OCI-LY3 (cell line): ENCODE results near the gene NRG3.

Experiments used
- H2AFZ ChIP-seq: fragments of 200-600, 300-600 bp; shearing (Covaris generic); 2 replicates; pipeline ENCODE4 v1.6.0; 2014; ENCODE audit warnings: antibody characterized with exemption, low read depth, low read length
- H3K27ac ChIP-seq: fragments of 200-600, 300-600 bp; sonication (generic); 2 replicates; pipeline ENCODE4 v1.5.1; 2014; ENCODE audit warnings: mild to moderate bottlenecking, low read length, moderate library complexity, mixed read lengths
- H3K27me3 ChIP-seq: fragments of 200-600, 300-600 bp; sonication (generic); 2 replicates; pipeline ENCODE4 v1.6.1; 2014; ENCODE audit warnings: low read depth, low read length, mixed read lengths
- H3K36me3 ChIP-seq: fragments of 200-600, 300-600 bp; sonication (generic); replicated peaks from 2 replicates; pipeline ENCODE3; 2014; ENCODE audit warnings: low read depth, low read length, mixed read lengths
- H3K4me1 ChIP-seq: fragments of 300-600, 200-600 bp; sonication (generic); 2 replicates; pipeline ENCODE4 v1.6.1; 2014; ENCODE audit warnings: low read length, mixed read lengths
- H3K4me2 ChIP-seq: fragments of 200-600, 300-600 bp; sonication (generic); 2 replicates; pipeline ENCODE4 v1.6.1; 2014; ENCODE audit warnings: low read length, mixed read lengths
- H3K4me3 ChIP-seq: fragments of 300-600, 200-600 bp; sonication (generic); 2 replicates; pipeline ENCODE4 v1.5.1; 2014; ENCODE audit warnings: antibody characterized with exemption, mild to moderate bottlenecking, low read length, moderate library complexity
- H3K79me2 ChIP-seq: fragments of 300-600, 200-600 bp; shearing (Covaris generic); 2 replicates; pipeline ENCODE4 v1.6.1; 2014; ENCODE audit warnings: mild to moderate bottlenecking, low read length, mixed read lengths
- H3K9ac ChIP-seq: fragments of 300-600, 200-600 bp; shearing (Covaris generic); 2 replicates; pipeline ENCODE4 v1.6.0; 2014; ENCODE audit warnings: mild to moderate bottlenecking, low read length, moderate library complexity
- H3K9me3 ChIP-seq: fragments of 200-600, 300-600 bp; shearing (Covaris generic); 2 replicates; pipeline ENCODE4 v1.6.1; 2014; ENCODE audit warnings: low read length, mixed read lengths; ENCODE audit not compliant: insufficient read depth
- H4K20me1 ChIP-seq: fragments of 200-600, 300-600 bp; sonication (generic); 2 replicates; pipeline ENCODE4 v1.6.1; 2016; ENCODE audit warnings: low read length, mixed read lengths; ENCODE audit not compliant: insufficient read depth
- EZH2phosphoT487 ChIP-seq: fragments of 200-600 bp; shearing (Covaris generic); IDR thresholded peaks from 2 replicates; pipeline ENCODE4 v1.6.1; 2018; ENCODE audit warnings: antibody characterized with exemption, mixed run types, low read depth
- TF ChIP-seq, protein P1 (sequence below): fragments of 200-600, 300-600 bp; sonication (generic); IDR thresholded peaks from 2 replicates; pipeline ENCODE4 v1.5.1; 2014; ENCODE audit warnings: antibody characterized with exemption, low read length, low read depth

NRG3 gene

DNA sequence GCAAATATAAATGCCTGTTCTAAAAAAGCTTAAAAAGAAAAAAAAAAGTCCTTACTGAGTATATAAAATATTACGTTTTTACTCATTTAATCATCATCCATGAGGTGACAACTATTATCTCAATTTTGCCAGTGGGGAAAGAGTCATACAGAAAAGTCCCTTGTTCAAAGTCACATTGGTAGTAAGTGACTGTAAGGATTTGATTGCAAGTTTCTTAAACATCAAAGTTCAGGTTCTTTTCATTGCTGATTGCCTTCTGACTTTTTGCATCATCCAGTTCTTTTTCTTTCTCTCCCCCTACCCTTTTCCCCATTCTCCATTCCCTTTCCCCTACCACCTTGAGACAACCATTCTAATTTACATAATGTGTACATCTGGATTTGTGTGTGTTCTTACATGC is 363.3 kb downstream of the NRG3 start:
- no peaks in the 10 kb centered on the region for H4K20me1 ChIP-seq
- TF ChIP-seq, protein P1, sequence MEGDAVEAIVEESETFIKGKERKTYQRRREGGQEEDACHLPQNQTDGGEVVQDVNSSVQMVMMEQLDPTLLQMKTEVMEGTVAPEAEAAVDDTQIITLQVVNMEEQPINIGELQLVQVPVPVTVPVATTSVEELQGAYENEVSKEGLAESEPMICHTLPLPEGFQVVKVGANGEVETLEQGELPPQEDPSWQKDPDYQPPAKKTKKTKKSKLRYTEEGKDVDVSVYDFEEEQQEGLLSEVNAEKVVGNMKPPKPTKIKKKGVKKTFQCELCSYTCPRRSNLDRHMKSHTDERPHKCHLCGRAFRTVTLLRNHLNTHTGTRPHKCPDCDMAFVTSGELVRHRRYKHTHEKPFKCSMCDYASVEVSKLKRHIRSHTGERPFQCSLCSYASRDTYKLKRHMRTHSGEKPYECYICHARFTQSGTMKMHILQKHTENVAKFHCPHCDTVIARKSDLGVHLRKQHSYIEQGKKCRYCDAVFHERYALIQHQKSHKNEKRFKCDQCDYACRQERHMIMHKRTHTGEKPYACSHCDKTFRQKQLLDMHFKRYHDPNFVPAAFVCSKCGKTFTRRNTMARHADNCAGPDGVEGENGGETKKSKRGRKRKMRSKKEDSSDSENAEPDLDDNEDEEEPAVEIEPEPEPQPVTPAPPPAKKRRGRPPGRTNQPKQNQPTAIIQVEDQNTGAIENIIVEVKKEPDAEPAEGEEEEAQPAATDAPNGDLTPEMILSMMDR, result no peak
- no peak for TF ChIP-seq EZH2phosphoT487
- H3K9ac ChIP-seq, result no peak overlapping the region
- H3K36me3 ChIP-seq, result no peaks in the 10 kb centered on the region
- no peaks in the 10 kb centered on the region for H3K79me2 ChIP-seq
- no peak overlapping the region for H3K27ac ChIP-seq
- H3K4me1 ChIP-seq, result no peaks in the 10 kb centered on the region
- no peak overlapping the region for H2AFZ ChIP-seq
- H3K4me2 ChIP-seq, result no peak overlapping the region
- no peaks in the 10 kb centered on the region for H3K27me3 ChIP-seq
- no peak overlapping the region for H3K4me3 ChIP-seq
- H3K9me3 ChIP-seq, result no peaks in the 10 kb centered on the region

DNA sequence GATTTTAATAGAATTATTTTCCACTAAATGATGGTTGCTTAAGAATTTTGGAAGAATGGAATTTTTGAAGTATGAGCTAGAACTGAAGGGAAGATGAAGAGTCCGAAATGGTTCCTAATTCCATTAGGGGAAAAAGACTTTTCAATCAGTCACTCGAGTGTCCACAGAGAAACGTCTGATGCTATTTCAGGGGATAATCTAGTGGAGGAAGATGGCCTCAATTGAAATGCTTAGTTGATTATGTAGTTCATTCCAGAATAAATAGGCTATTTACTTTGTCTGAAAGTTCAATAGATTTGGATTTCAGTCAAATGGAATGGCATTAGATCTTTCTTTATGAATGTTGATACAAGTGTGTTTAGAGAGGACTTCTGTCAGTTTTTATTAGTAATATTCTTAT is 365.4 kb downstream of the NRG3 start:
- H3K9ac ChIP-seq, result no peak overlapping the region
- H2AFZ ChIP-seq, result no peak overlapping the region
- no peak overlapping the region for H3K27ac ChIP-seq
- TF ChIP-seq, protein P1, result no peak
- TF ChIP-seq EZH2phosphoT487, result no peak
- H3K9me3 ChIP-seq, result no peaks in the 10 kb centered on the region
- H3K4me3 ChIP-seq, result no peak overlapping the region
- H3K4me2 ChIP-seq, result no peak overlapping the region
- H3K36me3 ChIP-seq, result no peaks in the 10 kb centered on the region
- H3K79me2 ChIP-seq, result no peaks in the 10 kb centered on the region
- no peaks in the 10 kb centered on the region for H3K27me3 ChIP-seq
- no peaks in the 10 kb centered on the region for H4K20me1 ChIP-seq
- H3K4me1 ChIP-seq, result no peaks in the 10 kb centered on the region

DNA sequence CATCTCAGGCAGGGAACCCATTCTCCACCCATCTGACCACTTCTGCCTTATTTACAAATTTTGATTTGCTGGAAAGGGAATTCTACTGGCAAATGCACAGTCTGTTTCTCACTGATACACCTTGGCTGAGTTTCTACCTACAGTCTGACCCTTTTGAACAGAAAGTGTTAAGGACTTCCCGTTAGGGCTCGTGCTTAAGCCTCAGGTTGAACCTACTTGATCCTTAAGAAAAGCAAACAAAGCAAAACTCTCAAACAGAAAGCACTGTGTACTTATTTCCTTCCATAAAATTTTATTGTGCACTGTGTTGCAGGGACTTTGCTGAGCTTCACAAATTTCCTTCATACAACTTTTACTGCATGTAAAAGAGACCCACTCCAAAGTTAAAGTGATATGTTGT is 367.8 kb downstream of the NRG3 start:
- Histone ChIP-seq H3K4me2 (no peak overlapping the region), H3K27ac (no peak overlapping the region), H3K79me2 (no peaks in the 10 kb centered on the region), H3K9ac (no peak overlapping the region), H3K27me3 (no peaks in the 10 kb centered on the region), H4K20me1 (no peaks in the 10 kb centered on the region), H2AFZ (no peak overlapping the region), H3K4me3 (no peak overlapping the region), H3K4me1 (no peaks in the 10 kb centered on the region), H3K9me3 (no peaks in the 10 kb centered on the region), H3K36me3 (no peaks in the 10 kb centered on the region)
- no peak for TF ChIP-seq EZH2phosphoT487
- TF ChIP-seq, protein P1, result no peak

DNA sequence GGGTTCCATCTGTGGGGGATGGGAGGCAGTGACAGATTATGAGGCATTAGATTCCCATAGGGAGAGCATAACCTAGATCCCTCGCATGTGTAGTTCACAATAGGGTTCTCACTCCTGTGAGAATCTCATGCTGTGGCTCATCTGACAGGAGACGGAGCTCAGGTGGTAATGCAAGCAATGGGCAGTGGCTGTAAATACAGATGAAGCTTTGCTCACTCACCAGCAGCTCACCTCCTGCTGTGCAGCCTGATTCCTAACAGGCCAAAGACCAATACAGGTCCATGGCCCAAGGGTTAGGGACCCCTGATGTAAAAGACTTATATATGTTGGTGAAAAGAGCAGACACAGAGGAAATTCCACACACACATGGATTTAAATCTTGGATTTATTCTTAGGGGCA is 370.2 kb downstream of the NRG3 start:
- no peak overlapping the region for H3K27ac ChIP-seq
- no peak for TF ChIP-seq EZH2phosphoT487
- TF ChIP-seq, protein P1, result no peak
- no peaks in the 10 kb centered on the region for H3K4me1 ChIP-seq
- no peak overlapping the region for H3K4me3 ChIP-seq
- H2AFZ ChIP-seq, result no peak overlapping the region
- no peaks in the 10 kb centered on the region for H4K20me1 ChIP-seq
- no peaks in the 10 kb centered on the region for H3K27me3 ChIP-seq
- no peaks in the 10 kb centered on the region for H3K9me3 ChIP-seq
- H3K4me2 ChIP-seq, result no peak overlapping the region
- no peaks in the 10 kb centered on the region for H3K36me3 ChIP-seq
- no peak overlapping the region for H3K9ac ChIP-seq
- no peaks in the 10 kb centered on the region for H3K79me2 ChIP-seq
